ENCODE measurements around the gene ADAMTS3.

The ADAMTS3 gene

DNA sequence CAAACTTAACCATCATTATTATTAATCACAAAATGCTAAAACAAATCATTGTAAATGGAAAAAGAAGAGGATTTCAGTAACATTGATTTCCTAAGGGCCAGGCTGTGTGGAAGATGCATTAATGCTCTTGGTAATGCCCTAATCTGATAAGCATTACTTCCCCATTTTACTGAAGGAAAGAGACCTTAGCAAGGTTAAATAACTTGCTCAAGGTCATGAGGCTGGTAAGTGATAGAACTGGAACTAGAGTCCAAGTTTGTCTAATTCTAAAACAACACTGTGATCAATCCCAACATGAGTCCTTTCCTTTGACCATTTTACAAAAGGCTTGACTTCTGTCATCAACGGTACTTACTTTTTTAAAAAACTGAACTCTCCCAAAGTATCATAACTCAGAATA is 32.6 kb downstream of the ADAMTS3 start:
- Histone ChIP-seq H3K9ac (ENCODE audit: low read length) (no peak overlapping the region), H2AFZ (ENCODE audit: low read depth, low read length) (no peak overlapping the region), H3K4me3 (ENCODE audit: insufficient read depth in 1 of 2, low read depth in 1 of 2, low read length in 2 of 2) (no peak overlapping the region), H3K4me1 (ENCODE audit: control insufficient read depth, insufficient read depth, low read depth, low read length) (no peaks in the 10 kb centered on the region), H4K91ac (ENCODE audit: low read length) (no peak overlapping the region), H3K23ac (ENCODE audit: low read length in 2 of 2) (no peak overlapping the region), H3K27ac (ENCODE audit: low read length, poor library complexity, severe bottlenecking) (no peak overlapping the region), H3K4ac (ENCODE audit: low read depth in 1 of 2, low read length in 2 of 2) (no peak overlapping the region), H2AK5ac (ENCODE audit: low read length, severe bottlenecking) (no peak overlapping the region), H3K36me3 (ENCODE audit: control insufficient read depth in 1 of 2, insufficient read depth in 2 of 2, low read depth in 1 of 2, low read length in 2 of 2) (peaks cover 0 to 7% of the 10 kb centered on the region in 2 experiments), H2BK12ac (ENCODE audit: low read length in 2 of 2) (no peak overlapping the region), H3K9me3 (ENCODE audit: control insufficient read depth, low read length) (peaks cover 18% of the 10 kb centered on the region), H3K14ac (ENCODE audit: low read length in 2 of 2) (no peak overlapping the region), H2BK15ac (ENCODE audit: low read depth, poor library complexity, severe bottlenecking) (no peak overlapping the region), H3K4me2 (ENCODE audit: low read length, poor library complexity, severe bottlenecking) (no peak overlapping the region), H2BK5ac (ENCODE audit: low read depth, low read length, poor library complexity, severe bottlenecking) (no peak overlapping the region), H3K18ac (ENCODE audit: low read depth in 1 of 2, low read length in 2 of 2) (no peak overlapping the region), H2BK120ac (ENCODE audit: low read depth, low read length) (no peak overlapping the region), H3K79me1 (replicated peaks; ENCODE audit: low read length, poor library complexity, severe bottlenecking) (peaks cover 3% of the 10 kb centered on the region), H3K27me3 (ENCODE audit: control insufficient read depth in 1 of 2, insufficient read depth in 1 of 2, low read length in 2 of 2) (no peaks in the 10 kb centered on the region), H4K8ac (ENCODE audit: low read length) (no peak overlapping the region)
- DNase-seq, result no peak
- WGBS, result 100% methylated on average over 1 of the region's 1 CpG

DNA sequence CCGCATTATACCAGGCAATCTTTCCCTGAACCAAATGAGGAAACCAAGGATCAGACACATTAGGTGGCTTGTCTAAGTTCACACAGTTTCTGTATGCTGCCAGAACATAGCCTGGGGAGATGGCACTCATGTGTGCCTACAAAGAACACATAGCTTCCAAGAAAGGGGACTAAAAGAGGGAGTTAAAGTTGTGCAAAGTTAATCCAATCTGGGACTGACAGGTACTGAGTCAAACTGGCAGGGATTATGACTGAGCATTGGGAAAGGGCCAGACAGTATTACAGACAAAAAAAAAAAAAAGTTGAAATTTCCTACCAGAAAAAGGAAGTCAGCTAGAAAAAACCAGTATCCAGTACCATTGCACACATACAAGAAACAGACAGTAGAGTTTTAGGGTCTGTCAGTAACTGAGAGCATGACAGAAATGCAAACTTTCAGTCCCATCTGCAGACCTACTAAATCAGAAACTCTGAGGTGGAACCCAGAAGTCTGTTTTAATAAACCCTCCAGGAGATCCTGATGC is 37.2 kb downstream of the ADAMTS3 start:
- H2BK5ac ChIP-seq (ENCODE audit: low read depth, low read length, poor library complexity, severe bottlenecking), result no peak overlapping the region
- H4K8ac ChIP-seq (ENCODE audit: low read length), result no peak overlapping the region
- H4K91ac ChIP-seq (ENCODE audit: low read length), result no peak overlapping the region
- no peak overlapping the region for H2AFZ ChIP-seq (ENCODE audit: low read depth, low read length)
- no peak for DNase-seq
- H3K18ac ChIP-seq (ENCODE audit: low read depth in 1 of 2, low read length in 2 of 2), result no peak overlapping the region
- H2BK120ac ChIP-seq (ENCODE audit: low read depth, low read length), result no peak overlapping the region
- H2AK5ac ChIP-seq (ENCODE audit: low read length, severe bottlenecking), result no peak overlapping the region
- 100% methylated on average over 1 of the region's 1 CpG for WGBS
- H3K14ac ChIP-seq (ENCODE audit: low read length in 2 of 2), result no peak overlapping the region
- H3K9ac ChIP-seq (ENCODE audit: low read length), result no peak overlapping the region
- H3K27me3 ChIP-seq (ENCODE audit: control insufficient read depth in 1 of 2, insufficient read depth in 1 of 2, low read length in 2 of 2), result no peaks in the 10 kb centered on the region
- no peak overlapping the region for H3K4ac ChIP-seq (ENCODE audit: low read depth in 1 of 2, low read length in 2 of 2)
- H2BK15ac ChIP-seq (ENCODE audit: low read depth, poor library complexity, severe bottlenecking), result no peak overlapping the region
- H3K36me3 ChIP-seq (ENCODE audit: control insufficient read depth in 1 of 2, insufficient read depth in 2 of 2, low read depth in 1 of 2, low read length in 2 of 2), result no peaks in the 10 kb centered on the region
- H2BK12ac ChIP-seq (ENCODE audit: low read length in 2 of 2), result no peak overlapping the region
- H3K9me3 ChIP-seq (ENCODE audit: control insufficient read depth, low read length), result no peaks in the 10 kb centered on the region
- H3K79me1 ChIP-seq (replicated peaks; ENCODE audit: low read length, poor library complexity, severe bottlenecking), result peaks cover 4% of the 10 kb centered on the region
- H3K4me2 ChIP-seq (ENCODE audit: low read length, poor library complexity, severe bottlenecking), result no peak overlapping the region
- no peaks in the 10 kb centered on the region for H3K4me1 ChIP-seq (ENCODE audit: control insufficient read depth, insufficient read depth, low read depth, low read length)
- no peak overlapping the region for H3K27ac ChIP-seq (ENCODE audit: low read length, poor library complexity, severe bottlenecking)
- H3K4me3 ChIP-seq (ENCODE audit: insufficient read depth in 1 of 2, low read depth in 1 of 2, low read length in 2 of 2), result no peak overlapping the region
- no peak overlapping the region for H3K23ac ChIP-seq (ENCODE audit: low read length in 2 of 2)

- Histone ChIP-seq H3K36me3 (ENCODE audit: control insufficient read depth in 1 of 2, insufficient read depth in 2 of 2, low read depth in 1 of 2, low read length in 2 of 2) (no peaks in the 10 kb centered on the region), H2BK15ac (ENCODE audit: low read depth, poor library complexity, severe bottlenecking) (no peak overlapping the region), H4K91ac (ENCODE audit: low read length) (no peak overlapping the region), H2BK5ac (ENCODE audit: low read depth, low read length, poor library complexity, severe bottlenecking) (no peak overlapping the region), H4K8ac (ENCODE audit: low read length) (no peak overlapping the region), H2BK12ac (ENCODE audit: low read length in 2 of 2) (no peak overlapping the region), H2BK120ac (ENCODE audit: low read depth, low read length) (no peak overlapping the region), H3K4me3 (ENCODE audit: insufficient read depth in 1 of 2, low read depth in 1 of 2, low read length in 2 of 2) (no peak overlapping the region), H3K4ac (ENCODE audit: low read depth in 1 of 2, low read length in 2 of 2) (no peak overlapping the region), H2AK5ac (ENCODE audit: low read length, severe bottlenecking) (no peak overlapping the region), H2AFZ (ENCODE audit: low read depth, low read length) (no peak overlapping the region), H3K79me1 (replicated peaks; ENCODE audit: low read length, poor library complexity, severe bottlenecking) (peaks cover 4% of the 10 kb centered on the region), H3K23ac (ENCODE audit: low read length in 2 of 2) (no peak overlapping the region), H3K18ac (ENCODE audit: low read depth in 1 of 2, low read length in 2 of 2) (no peak overlapping the region), H3K27me3 (ENCODE audit: control insufficient read depth in 1 of 2, insufficient read depth in 1 of 2, low read length in 2 of 2) (no peaks in the 10 kb centered on the region), H3K4me1 (ENCODE audit: control insufficient read depth, insufficient read depth, low read depth, low read length) (no peaks in the 10 kb centered on the region), H3K4me2 (ENCODE audit: low read length, poor library complexity, severe bottlenecking) (no peak overlapping the region), H3K9ac (ENCODE audit: low read length) (no peak overlapping the region), H3K14ac (ENCODE audit: low read length in 2 of 2) (no peak overlapping the region), H3K27ac (ENCODE audit: low read length, poor library complexity, severe bottlenecking) (no peak overlapping the region), H3K9me3 (ENCODE audit: control insufficient read depth, low read length) (no peaks in the 10 kb centered on the region)
- 98% methylated on average over 2 of the region's 3 CpGs for WGBS
- no peak for DNase-seq
These were observed 37.7 kb downstream of the ADAMTS3 start for GRCh38 chr4:72531322-72531721.

DNA sequence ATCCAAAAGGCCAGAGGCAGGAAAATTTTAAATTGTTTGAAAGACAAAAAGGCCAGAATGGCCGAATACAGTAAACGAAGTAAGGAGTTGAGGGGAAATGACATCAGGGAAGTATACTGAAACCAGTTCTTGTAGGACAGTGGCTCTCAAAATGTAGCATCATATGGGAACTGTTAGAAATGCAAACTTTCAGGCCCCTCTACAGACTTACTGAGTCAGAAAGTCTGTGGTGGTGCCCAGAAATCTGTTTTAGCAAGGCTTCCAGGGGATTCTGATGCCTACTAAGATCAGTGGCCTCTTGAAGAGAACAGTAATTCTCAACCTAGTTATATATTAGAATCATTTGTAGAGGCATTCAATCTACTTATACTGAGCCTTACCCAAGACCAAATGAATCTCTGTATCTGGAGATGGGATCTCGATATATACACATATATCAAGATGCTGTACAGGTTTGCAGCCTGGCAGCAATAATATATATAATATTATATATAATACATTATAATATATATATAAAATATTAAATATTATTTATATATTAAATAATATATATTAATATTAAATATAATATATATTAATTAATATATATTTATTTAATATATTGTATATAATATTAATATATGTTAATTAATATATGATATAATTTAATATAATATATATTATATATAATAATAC is 39.7 kb downstream of the ADAMTS3 start:
- Histone ChIP-seq H3K9ac (ENCODE audit: low read length) (no peak overlapping the region), H2AK5ac (ENCODE audit: low read length, severe bottlenecking) (no peak overlapping the region), H3K36me3 (ENCODE audit: control insufficient read depth in 1 of 2, insufficient read depth in 2 of 2, low read depth in 1 of 2, low read length in 2 of 2) (no peaks in the 10 kb centered on the region), H3K18ac (ENCODE audit: low read depth in 1 of 2, low read length in 2 of 2) (no peak overlapping the region), H3K4me3 (ENCODE audit: insufficient read depth in 1 of 2, low read depth in 1 of 2, low read length in 2 of 2) (no peak overlapping the region), H2BK15ac (ENCODE audit: low read depth, poor library complexity, severe bottlenecking) (no peak overlapping the region), H2BK12ac (ENCODE audit: low read length in 2 of 2) (no peak overlapping the region), H3K4ac (ENCODE audit: low read depth in 1 of 2, low read length in 2 of 2) (no peak overlapping the region), H2BK120ac (ENCODE audit: low read depth, low read length) (no peak overlapping the region), H3K9me3 (ENCODE audit: control insufficient read depth, low read length) (no peaks in the 10 kb centered on the region), H3K79me1 (replicated peaks; ENCODE audit: low read length, poor library complexity, severe bottlenecking) (peaks cover 1% of the 10 kb centered on the region), H2AFZ (ENCODE audit: low read depth, low read length) (no peak overlapping the region), H3K14ac (ENCODE audit: low read length in 2 of 2) (no peak overlapping the region), H3K4me1 (ENCODE audit: control insufficient read depth, insufficient read depth, low read depth, low read length) (peaks cover 2% of the 10 kb centered on the region), H3K27me3 (ENCODE audit: control insufficient read depth in 1 of 2, insufficient read depth in 1 of 2, low read length in 2 of 2) (no peaks in the 10 kb centered on the region), H2BK5ac (ENCODE audit: low read depth, low read length, poor library complexity, severe bottlenecking) (no peak overlapping the region), H3K27ac (ENCODE audit: low read length, poor library complexity, severe bottlenecking) (no peak overlapping the region), H4K8ac (ENCODE audit: low read length) (no peak overlapping the region), H3K23ac (ENCODE audit: low read length in 2 of 2) (no peak overlapping the region), H4K91ac (ENCODE audit: low read length) (no peak overlapping the region), H3K4me2 (ENCODE audit: low read length, poor library complexity, severe bottlenecking) (no peak overlapping the region)
- no peak for DNase-seq
- WGBS, result 100% methylated on average over 2 of the region's 3 CpGs
